ENCODE results near the gene BCAR3.

BCAR3 gene

DNA sequence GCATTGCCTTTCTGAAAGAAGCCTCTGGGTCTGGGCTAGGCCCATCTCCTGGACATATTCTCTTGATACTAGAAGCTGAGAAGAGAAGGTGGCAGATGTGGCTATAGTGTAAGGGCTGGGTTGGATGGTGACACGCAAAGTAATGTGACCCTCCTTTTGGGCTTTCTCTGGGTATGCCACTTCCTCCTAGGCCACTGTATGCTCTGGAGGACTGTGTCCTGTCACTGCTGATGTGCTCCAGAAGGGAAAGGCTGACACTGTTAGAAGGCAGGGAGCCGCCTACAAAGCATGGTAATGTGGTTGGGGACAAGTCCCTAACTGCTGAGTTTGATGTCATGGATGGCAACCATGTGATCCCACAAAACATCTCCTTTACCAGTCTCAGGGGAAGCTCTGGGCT is 112.1 kb downstream of the BCAR3 start:
- no peak overlapping the region for H3K4ac ChIP-seq (ENCODE audit: low read length)
- H2BK120ac ChIP-seq (ENCODE audit: low read depth, low read length): no peak overlapping the region
- H2AFZ ChIP-seq (ENCODE audit: low read length): no peak overlapping the region
- H3K4me1 ChIP-seq (ENCODE audit: control insufficient read depth in 2 of 2, insufficient read depth in 1 of 2, low read depth in 1 of 2, low read length in 2 of 2): peaks cover 0 to 7% of the 10 kb centered on the region in 2 donors
- WGBS, 2 donors (ENCODE audit: extremely low coverage in 2 of 2, insufficient read length in 2 of 2, insufficient replicate concordance in 1 of 2): no CpG with 5 or more reads among the region's 2 CpGs
- H3K9me3 ChIP-seq (replicated peaks in 1 of 2; ENCODE audit: control insufficient read depth in 2 of 2, insufficient read depth in 1 of 2, low read depth in 1 of 2, low read length in 2 of 2): no peaks in the 10 kb centered on the region
- H2AK5ac ChIP-seq (ENCODE audit: low read depth, low read length): no peak overlapping the region
- no peak overlapping the region for H3K23ac ChIP-seq (ENCODE audit: low read depth, low read length, poor library complexity)
- H2BK15ac ChIP-seq (ENCODE audit: low read length): no peak overlapping the region
- H2BK12ac ChIP-seq (ENCODE audit: low read length): no peak overlapping the region
- no peak overlapping the region for H4K91ac ChIP-seq (ENCODE audit: low read depth, low read length, poor library complexity)
- H4K8ac ChIP-seq (ENCODE audit: low read depth, low read length): no peak overlapping the region
- no peak overlapping the region for H3K4me3 ChIP-seq (ENCODE audit: low read length in 2 of 2)
- H3K36me3 ChIP-seq (replicated peaks in 1 of 2; ENCODE audit: control insufficient read depth in 2 of 2, insufficient read depth in 2 of 2, low read length in 2 of 2): peaks cover 21 to 97% of the 10 kb centered on the region in 2 donors
- no peak for DNase-seq (ENCODE audit: low spot score)
- H3K79me1 ChIP-seq (ENCODE audit: low read depth, low read length): no peaks in the 10 kb centered on the region
- no peaks in the 10 kb centered on the region for H3K27me3 ChIP-seq (ENCODE audit: control insufficient read depth in 3 of 3, insufficient read depth in 3 of 3, low read depth in 1 of 3, low read length in 3 of 3)
- H3K18ac ChIP-seq (ENCODE audit: low read length): no peak overlapping the region
- no peak overlapping the region for H2BK5ac ChIP-seq (ENCODE audit: low read length)
- no peak overlapping the region for H3K9ac ChIP-seq (ENCODE audit: low read depth, low read length, poor library complexity)
- no peak overlapping the region for H3K27ac ChIP-seq (replicated peaks; ENCODE audit: low read length)
- H3K4me2 ChIP-seq (ENCODE audit: insufficient read depth, low read length, poor library complexity, severe bottlenecking): no peak overlapping the region
- no peak overlapping the region for H3K14ac ChIP-seq (ENCODE audit: low read length)

DNA sequence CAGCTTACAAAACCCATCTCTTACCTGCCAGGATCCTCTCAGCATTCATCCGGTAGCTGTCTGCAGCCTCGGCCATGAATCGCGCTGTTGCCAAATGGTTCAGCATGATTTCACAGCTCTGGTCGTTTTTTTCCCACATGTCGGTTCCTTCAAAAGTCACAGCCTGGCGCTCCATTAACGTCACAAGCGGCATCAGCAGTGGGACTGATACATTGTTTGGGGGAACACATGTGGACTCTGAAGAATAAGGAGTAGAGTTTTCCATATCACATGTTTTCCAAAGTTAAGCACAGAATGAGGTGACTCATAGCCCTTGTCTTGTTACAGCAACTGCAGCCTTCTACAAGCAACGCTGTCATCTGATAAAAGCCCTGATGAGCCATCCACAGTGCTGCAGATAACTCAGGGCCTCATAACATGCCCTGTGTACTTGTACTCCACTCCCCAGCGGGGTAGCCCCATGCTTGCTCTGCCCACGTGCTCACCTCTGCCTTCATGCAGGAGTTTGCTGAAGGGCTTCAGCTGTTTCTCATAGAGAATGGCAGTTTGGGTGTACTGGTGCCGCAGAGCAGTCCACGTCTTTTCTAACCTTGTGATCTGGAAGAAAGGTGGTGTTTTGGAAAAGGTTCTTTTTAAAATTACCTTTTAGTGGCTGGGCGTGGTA is 114.2 kb downstream of the BCAR3 start:
- Histone ChIP-seq H3K18ac (ENCODE audit: low read length) (no peak overlapping the region), H3K27ac (replicated peaks; ENCODE audit: low read length) (no peak overlapping the region)

DNA sequence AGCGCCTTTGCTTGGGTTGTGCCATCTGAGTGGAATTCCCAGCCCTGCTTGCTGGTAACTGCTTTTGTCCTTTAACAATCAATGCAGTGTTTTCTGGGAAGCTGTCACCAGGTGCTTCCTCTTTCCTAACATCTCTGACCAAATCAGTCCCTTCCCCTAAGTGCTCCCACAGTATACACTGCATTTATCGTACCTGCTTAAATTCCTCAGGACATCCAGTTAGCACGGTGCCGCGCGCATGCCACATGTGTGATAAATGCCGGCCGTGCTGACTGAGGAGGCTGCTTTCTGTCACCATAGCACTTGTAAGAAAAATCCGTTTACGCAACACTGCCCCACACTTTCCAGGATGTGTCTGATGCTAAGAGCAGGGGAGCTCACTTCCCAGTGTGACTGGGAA is 115.4 kb downstream of the BCAR3 start:
- Histone ChIP-seq H3K36me3 (replicated peaks in 1 of 2; ENCODE audit: control insufficient read depth in 2 of 2, insufficient read depth in 2 of 2, low read length in 2 of 2) (peaks cover 25 to 96% of the 10 kb centered on the region in 2 donors), H2AFZ (ENCODE audit: low read length) (no peak overlapping the region), H3K79me1 (ENCODE audit: low read depth, low read length) (no peaks in the 10 kb centered on the region), H3K23ac (ENCODE audit: low read depth, low read length, poor library complexity) (no peak overlapping the region), H3K9me3 (replicated peaks in 1 of 2; ENCODE audit: control insufficient read depth in 2 of 2, insufficient read depth in 1 of 2, low read depth in 1 of 2, low read length in 2 of 2) (peaks cover 0 to 2% of the 10 kb centered on the region in 2 donors), H3K27ac (replicated peaks; ENCODE audit: low read length) (peak overlapping the region; percentile 2), H3K4me2 (ENCODE audit: insufficient read depth, low read length, poor library complexity, severe bottlenecking) (no peak overlapping the region), H4K91ac (ENCODE audit: low read depth, low read length, poor library complexity) (no peak overlapping the region), H2BK12ac (ENCODE audit: low read length) (no peak overlapping the region), H3K14ac (ENCODE audit: low read length) (no peak overlapping the region), H4K8ac (ENCODE audit: low read depth, low read length) (no peak overlapping the region), H3K9ac (ENCODE audit: low read depth, low read length, poor library complexity) (no peak overlapping the region), H3K4ac (ENCODE audit: low read length) (no peak overlapping the region), H3K27me3 (ENCODE audit: control insufficient read depth in 3 of 3, insufficient read depth in 3 of 3, low read depth in 1 of 3, low read length in 3 of 3) (no peaks in the 10 kb centered on the region), H3K4me1 (ENCODE audit: control insufficient read depth in 2 of 2, insufficient read depth in 1 of 2, low read depth in 1 of 2, low read length in 2 of 2) (peaks cover 0 to 5% of the 10 kb centered on the region in 2 donors), H3K4me3 (ENCODE audit: low read length in 2 of 2) (no peak overlapping the region), H2BK120ac (ENCODE audit: low read depth, low read length) (no peak overlapping the region), H2AK5ac (ENCODE audit: low read depth, low read length) (no peak overlapping the region), H3K18ac (ENCODE audit: low read length) (no peak overlapping the region), H2BK5ac (ENCODE audit: low read length) (no peak overlapping the region), H2BK15ac (ENCODE audit: low read length) (no peak overlapping the region)
- no CpG with 5 or more reads among the region's 10 CpGs for WGBS, 2 donors (ENCODE audit: extremely low coverage in 2 of 2, insufficient read length in 2 of 2, insufficient replicate concordance in 1 of 2)
- no peak for DNase-seq (ENCODE audit: low spot score)

More for the DNA sequence above, 114.2 kb downstream of the BCAR3 start:
- Histone ChIP-seq H2AFZ (ENCODE audit: low read length) (no peak overlapping the region), H3K36me3 (replicated peaks in 1 of 2; ENCODE audit: control insufficient read depth in 2 of 2, insufficient read depth in 2 of 2, low read length in 2 of 2) (peaks cover 21 to 96% of the 10 kb centered on the region in 2 donors), H3K9me3 (replicated peaks in 1 of 2; ENCODE audit: control insufficient read depth in 2 of 2, insufficient read depth in 1 of 2, low read depth in 1 of 2, low read length in 2 of 2) (no peaks in the 10 kb centered on the region), H3K27me3 (ENCODE audit: control insufficient read depth in 3 of 3, insufficient read depth in 3 of 3, low read depth in 1 of 3, low read length in 3 of 3) (no peaks in the 10 kb centered on the region), H4K91ac (ENCODE audit: low read depth, low read length, poor library complexity) (no peak overlapping the region), H2BK5ac (ENCODE audit: low read length) (no peak overlapping the region), H3K79me1 (ENCODE audit: low read depth, low read length) (no peaks in the 10 kb centered on the region), H3K23ac (ENCODE audit: low read depth, low read length, poor library complexity) (no peak overlapping the region), H3K4me2 (ENCODE audit: insufficient read depth, low read length, poor library complexity, severe bottlenecking) (no peak overlapping the region), H2AK5ac (ENCODE audit: low read depth, low read length) (no peak overlapping the region), H3K4me3 (ENCODE audit: low read length in 2 of 2) (no peak overlapping the region), H3K4ac (ENCODE audit: low read length) (no peak overlapping the region), H2BK12ac (ENCODE audit: low read length) (no peak overlapping the region), H3K4me1 (ENCODE audit: control insufficient read depth in 2 of 2, insufficient read depth in 1 of 2, low read depth in 1 of 2, low read length in 2 of 2) (peaks cover 0 to 5% of the 10 kb centered on the region in 2 donors), H4K8ac (ENCODE audit: low read depth, low read length) (no peak overlapping the region), H2BK15ac (ENCODE audit: low read length) (no peak overlapping the region), H2BK120ac (ENCODE audit: low read depth, low read length) (no peak overlapping the region), H3K9ac (ENCODE audit: low read depth, low read length, poor library complexity) (no peak overlapping the region), H3K14ac (ENCODE audit: low read length) (no peak overlapping the region)
- no peak for DNase-seq (ENCODE audit: low spot score)
- no CpG with 5 or more reads among the region's 15 CpGs for WGBS, 2 donors (ENCODE audit: extremely low coverage in 2 of 2, insufficient read length in 2 of 2, insufficient replicate concordance in 1 of 2)

- H3K27ac ChIP-seq (replicated peaks; ENCODE audit: low read length): no peak overlapping the region
- WGBS, 2 donors (ENCODE audit: extremely low coverage in 2 of 2, insufficient read length in 2 of 2, insufficient replicate concordance in 1 of 2): no CpG with 5 or more reads among the region's 4 CpGs
- no peaks in the 10 kb centered on the region for H3K27me3 ChIP-seq (ENCODE audit: control insufficient read depth in 3 of 3, insufficient read depth in 3 of 3, low read depth in 1 of 3, low read length in 3 of 3)
These were observed 116.0 kb downstream of the BCAR3 start for GRCh38 chr1:93565496-93566206.

More at GRCh38 chr1:93565496-93566206, 116.0 kb downstream of the BCAR3 start:
- H3K36me3 ChIP-seq (replicated peaks in 1 of 2; ENCODE audit: control insufficient read depth in 2 of 2, insufficient read depth in 2 of 2, low read length in 2 of 2): peaks cover 25 to 96% of the 10 kb centered on the region in 2 donors
- H4K91ac ChIP-seq (ENCODE audit: low read depth, low read length, poor library complexity): no peak overlapping the region
- H2BK12ac ChIP-seq (ENCODE audit: low read length): no peak overlapping the region
- H3K79me1 ChIP-seq (ENCODE audit: low read depth, low read length): no peaks in the 10 kb centered on the region
- peaks cover 0 to 2% of the 10 kb centered on the region in 2 donors for H3K9me3 ChIP-seq (replicated peaks in 1 of 2; ENCODE audit: control insufficient read depth in 2 of 2, insufficient read depth in 1 of 2, low read depth in 1 of 2, low read length in 2 of 2)
- H3K4me3 ChIP-seq (ENCODE audit: low read length in 2 of 2): no peak overlapping the region
- no peak overlapping the region for H3K14ac ChIP-seq (ENCODE audit: low read length)
- H2AFZ ChIP-seq (ENCODE audit: low read length): no peak overlapping the region
- H2BK5ac ChIP-seq (ENCODE audit: low read length): no peak overlapping the region
- no peak overlapping the region for H2BK15ac ChIP-seq (ENCODE audit: low read length)
- H3K4ac ChIP-seq (ENCODE audit: low read length): no peak overlapping the region
- H3K18ac ChIP-seq (ENCODE audit: low read length): no peak overlapping the region
- H2AK5ac ChIP-seq (ENCODE audit: low read depth, low read length): no peak overlapping the region
- H3K4me2 ChIP-seq (ENCODE audit: insufficient read depth, low read length, poor library complexity, severe bottlenecking): no peak overlapping the region
- H3K9ac ChIP-seq (ENCODE audit: low read depth, low read length, poor library complexity): no peak overlapping the region
- no peak overlapping the region for H4K8ac ChIP-seq (ENCODE audit: low read depth, low read length)
- H2BK120ac ChIP-seq (ENCODE audit: low read depth, low read length): no peak overlapping the region
- DNase-seq (ENCODE audit: low spot score): no peak
- H3K23ac ChIP-seq (ENCODE audit: low read depth, low read length, poor library complexity): no peak overlapping the region
- H3K4me1 ChIP-seq (ENCODE audit: control insufficient read depth in 2 of 2, insufficient read depth in 1 of 2, low read depth in 1 of 2, low read length in 2 of 2): peaks cover 0 to 5% of the 10 kb centered on the region in 2 donors
